Stimulated activated naive B cell treated with anti-CD40 and anti-IgM and Interleukin-4, amounts not matched to agents 10 μg/mL and 1 μg/mL and 100 μg/mL, for 72 hours (primary cell): ENCODE data around the gene GAS7.
"Not testable (repeated sequence)": the region's sequence is repeated elsewhere in the genome, so short reads cannot be mapped to it uniquely, and the experiment has no call there.

Experiments used
- ATAC-seq, 2 donors: fragments of 150-1000 bp; cut with Tn5 transposase; replicated peaks; 2 replicates each; pipeline ENCODE4 v1.10.0; 2021; ENCODE audit warnings: moderate library complexity in 1 of 2
- DNase-seq: peaks from one replicate; pipeline ENCODE4 v3.0.0; 2021
- H3K27ac Mint-ChIP-seq: one replicate; pipeline ENCODE4 v1.8.0; 2022; ENCODE audit warnings: mild to moderate bottlenecking, mixed read lengths
- H3K27me3 Mint-ChIP-seq, 2 donors: one replicate each; pipeline ENCODE4 v1.8.0; 2022; ENCODE audit warnings: mixed read lengths in 2 of 2
- H3K36me3 Mint-ChIP-seq, 2 donors: one replicate each; pipeline ENCODE4 v1.8.0; 2022; ENCODE audit warnings: mixed read lengths in 2 of 2, mild to moderate bottlenecking in 1 of 2
- H3K4me1 Mint-ChIP-seq, 2 donors: one replicate each; pipeline ENCODE4 v1.8.0; 2022; ENCODE audit warnings: mixed read lengths in 2 of 2, mild to moderate bottlenecking in 1 of 2
- H3K4me3 Mint-ChIP-seq, 2 donors: one replicate each; pipeline ENCODE4 v1.8.0; 2022; ENCODE audit warnings: mild to moderate bottlenecking in 2 of 2, mixed read lengths in 2 of 2, moderate library complexity in 1 of 2
- H3K9me3 Mint-ChIP-seq, 2 donors: one replicate each; pipeline ENCODE4 v1.8.0; 2022; ENCODE audit warnings: mixed read lengths in 2 of 2, mild to moderate bottlenecking in 1 of 2

The GAS7 gene

DNA sequence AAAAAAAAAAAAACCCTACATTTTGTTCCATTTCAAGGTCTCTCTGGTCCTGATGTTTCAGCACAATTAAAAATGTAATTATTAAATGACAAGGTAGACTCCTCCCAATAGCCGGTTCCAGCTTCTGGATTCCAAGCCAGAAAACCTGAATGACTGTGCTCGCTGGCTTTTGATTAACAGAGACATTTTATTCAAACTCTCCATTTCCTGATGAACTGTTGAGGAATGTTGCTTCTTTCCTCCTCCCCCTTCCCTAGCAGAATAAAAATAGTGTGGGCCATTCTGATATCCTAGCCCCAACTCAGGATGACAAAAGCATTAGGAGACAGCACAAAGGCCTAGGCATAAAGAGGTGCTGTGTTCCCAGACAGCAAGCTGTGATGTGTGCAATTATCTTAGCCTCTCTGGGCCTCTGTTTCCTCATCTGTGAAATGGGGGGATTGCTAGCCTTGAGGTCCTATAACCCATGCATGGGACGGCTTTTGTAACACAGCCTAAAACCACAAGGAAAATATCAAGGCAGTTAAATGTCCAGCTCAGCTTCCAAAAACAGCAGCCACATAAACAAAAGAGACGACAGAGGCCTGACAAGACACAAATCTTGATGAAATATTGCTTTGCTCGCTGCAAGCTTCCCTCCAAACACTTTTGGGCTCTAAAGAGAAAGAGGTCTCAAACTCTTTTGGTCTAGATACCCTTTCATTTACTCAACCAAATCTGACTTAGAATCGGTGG is 166.1 kb downstream of the GAS7 start:
- Mint-ChIP-seq H3K27ac (no peak overlapping the region), H3K4me3 (no peak overlapping the region), H3K27me3 (no peaks in the 10 kb centered on the region), H3K36me3 (peaks cover 11 to 12% of the 10 kb centered on the region in 2 donors), H3K4me1 (peaks cover 28 to 62% of the 10 kb centered on the region in 2 donors), H3K9me3 (no peaks in the 10 kb centered on the region)
- ATAC-seq = no peak
- DNase-seq = no peak

DNA sequence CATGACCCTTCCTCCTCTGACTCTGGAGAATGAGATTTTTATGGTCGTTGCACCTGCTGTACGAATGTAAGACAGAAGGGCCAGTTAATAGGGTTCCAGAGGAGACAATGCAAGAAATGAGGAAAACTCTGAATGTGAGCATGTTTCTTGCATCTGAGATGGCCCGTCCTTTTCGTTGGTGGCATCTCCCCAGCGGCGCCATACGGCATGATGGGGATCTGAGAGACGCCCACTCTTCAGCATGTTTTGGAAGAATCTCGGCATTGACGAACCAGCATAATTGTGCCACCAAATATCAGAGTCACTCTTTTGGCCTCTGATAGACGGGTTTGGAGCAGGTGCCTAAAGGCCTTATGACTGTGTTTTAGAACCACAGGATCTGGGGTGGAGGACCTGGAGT is 166.8 kb downstream of the GAS7 start:
- DNase-seq = no peak
- ATAC-seq = no peak
- Mint-ChIP-seq H3K27ac (no peak overlapping the region), H3K9me3 (no peaks in the 10 kb centered on the region), H3K27me3 (no peaks in the 10 kb centered on the region), H3K36me3 (peaks cover 9 to 14% of the 10 kb centered on the region in 2 donors), H3K4me1 (peaks cover 29 to 61% of the 10 kb centered on the region in 2 donors), H3K4me3 (no peak overlapping the region)

- Mint-ChIP-seq H3K27ac (no peak overlapping the region), H3K4me1 (peaks cover 29 to 62% of the 10 kb centered on the region in 2 donors), H3K9me3 (no peaks in the 10 kb centered on the region)
Observed at GRCh38 chr17:10031127-10031526, 167.3 kb downstream of the GAS7 start.

DNA sequence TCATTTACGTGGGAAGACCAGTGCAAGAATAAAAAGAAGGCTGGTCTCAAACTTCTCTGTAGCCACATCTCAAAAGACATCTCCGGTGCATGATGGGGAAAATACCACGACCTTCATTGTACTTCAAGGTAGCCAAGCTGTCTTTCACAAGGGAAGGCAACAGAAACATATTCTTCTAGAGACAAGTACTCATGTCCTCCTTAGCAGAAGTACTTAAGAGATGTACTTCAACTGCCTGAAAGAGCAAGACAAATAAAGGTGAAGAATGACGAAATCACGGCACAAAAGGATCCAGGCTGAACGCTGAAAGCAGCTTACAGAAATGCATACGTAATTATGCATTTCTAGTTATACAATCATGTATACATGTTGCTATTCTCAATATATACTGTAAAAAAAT is 169.3 kb downstream of the GAS7 start:
- Mint-ChIP-seq H3K36me3 (peaks cover 7 to 16% of the 10 kb centered on the region in 2 donors), H3K4me3 (no peak overlapping the region)

More at GRCh38 chr17:10031127-10031526, 167.3 kb downstream of the GAS7 start:
- DNase-seq (no peak), ATAC-seq (no peak)
- Mint-ChIP-seq H3K36me3 (peaks cover 8 to 14% of the 10 kb centered on the region in 2 donors), H3K27me3 (no peaks in the 10 kb centered on the region), H3K4me3 (no peak overlapping the region)

DNA sequence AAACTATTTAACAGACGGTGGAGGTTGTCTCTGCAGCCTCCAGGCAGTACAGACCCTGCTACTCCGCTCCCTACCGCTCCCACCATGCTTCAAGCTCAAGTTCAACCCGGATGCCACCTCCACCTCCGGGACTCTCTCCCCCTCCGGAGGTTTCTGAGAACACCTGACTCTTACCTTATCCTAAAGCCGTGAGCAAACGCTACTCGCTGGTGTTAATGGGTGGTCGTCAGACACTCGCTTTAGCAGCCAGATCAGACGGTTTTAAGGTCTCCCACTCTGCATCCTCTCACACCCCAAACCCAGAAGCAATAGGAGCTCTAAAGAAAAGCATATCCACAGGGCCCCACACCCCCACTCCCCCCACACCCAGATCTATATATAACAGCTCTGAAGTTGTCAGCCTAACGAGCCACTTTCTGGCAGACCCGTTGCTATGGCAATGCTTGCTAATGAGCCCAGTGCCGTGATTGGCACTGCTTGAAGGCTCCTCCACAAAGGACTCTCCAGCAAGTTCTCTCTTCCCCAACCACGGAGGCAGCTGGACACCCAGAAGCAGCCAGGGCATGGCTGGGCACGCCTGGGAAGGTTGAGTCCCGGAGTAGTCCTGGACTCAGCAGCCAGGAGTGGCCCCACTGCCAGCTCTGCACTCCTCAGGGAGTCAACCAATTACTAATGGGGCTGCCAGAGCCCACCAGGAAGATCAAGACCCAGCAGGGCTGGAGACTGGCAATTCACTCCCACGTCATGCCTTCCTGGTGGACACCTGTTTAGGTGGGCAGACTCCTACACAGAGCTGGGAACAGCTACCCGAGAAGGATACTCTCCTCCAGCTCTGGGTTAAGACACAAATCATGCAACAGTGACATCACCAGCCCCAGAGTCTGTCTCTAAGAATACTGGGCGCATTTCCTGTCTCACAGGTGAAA is 172.2 kb downstream of the GAS7 start:
- no peaks in the 10 kb centered on the region for H3K27me3 Mint-ChIP-seq
- peaks cover 13 to 17% of the 10 kb centered on the region in 2 donors for H3K36me3 Mint-ChIP-seq
- ATAC-seq (no peak), DNase-seq (no peak)
- peaks cover 11 to 40% of the 10 kb centered on the region in 2 donors for H3K4me1 Mint-ChIP-seq
- H3K27ac Mint-ChIP-seq = no peak overlapping the region
- H3K9me3 Mint-ChIP-seq = no peaks in the 10 kb centered on the region
- no peak overlapping the region for H3K4me3 Mint-ChIP-seq

More for the DNA sequence above, 169.3 kb downstream of the GAS7 start:
- Mint-ChIP-seq H3K9me3 (no peaks in the 10 kb centered on the region), H3K27me3 (no peaks in the 10 kb centered on the region), H3K27ac (no peak overlapping the region), H3K4me1 (peaks cover 19 to 50% of the 10 kb centered on the region in 2 donors)
- ATAC-seq = no peak
- DNase-seq = no peak

GRCh38 chr17:10025224-10025623 is 173.2 kb downstream of the GAS7 start:
- H3K27ac Mint-ChIP-seq = peak overlapping the region; percentile 7

DNA sequence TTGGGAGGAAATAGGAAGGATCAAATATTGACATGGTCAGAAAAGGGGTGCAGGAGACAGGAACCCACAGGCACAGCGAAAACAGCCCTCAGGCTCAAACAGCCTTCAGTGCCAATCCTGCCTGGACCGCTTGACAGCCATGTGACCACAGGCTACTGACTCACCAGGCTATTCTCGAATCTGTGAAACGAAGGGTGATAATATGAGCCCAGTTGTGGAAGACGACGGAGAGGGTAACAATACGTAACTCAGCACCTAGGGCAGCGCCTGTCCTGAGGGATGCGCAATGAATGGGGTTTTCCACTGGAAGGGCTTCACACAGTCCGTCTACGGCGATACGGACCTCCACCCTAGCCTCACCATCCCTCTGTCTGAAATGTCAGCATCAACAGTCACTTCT is 176.0 kb downstream of the GAS7 start:
- Mint-ChIP-seq H3K4me3 (no peak overlapping the region), H3K36me3 (peaks cover 7 to 11% of the 10 kb centered on the region in 2 donors), H3K4me1 (peaks cover 24 to 58% of the 10 kb centered on the region in 2 donors), H3K27me3 (no peaks in the 10 kb centered on the region), H3K27ac (no peak overlapping the region), H3K9me3 (no peaks in the 10 kb centered on the region)
- DNase-seq = no peak
- no peak for ATAC-seq

More at GRCh38 chr17:10025224-10025623, 173.2 kb downstream of the GAS7 start:
- ATAC-seq (no peak), DNase-seq (no peak)
- no peaks in the 10 kb centered on the region for H3K27me3 Mint-ChIP-seq
- no peaks in the 10 kb centered on the region for H3K9me3 Mint-ChIP-seq
- H3K4me1 Mint-ChIP-seq = peaks cover 11 to 46% of the 10 kb centered on the region in 2 donors
- peaks cover 13 to 17% of the 10 kb centered on the region in 2 donors for H3K36me3 Mint-ChIP-seq
- H3K4me3 Mint-ChIP-seq = no peak overlapping the region

GRCh38 chr17:10021272-10021984 is 177.0 kb downstream of the GAS7 start:
- no peak for ATAC-seq
- peaks cover 23 to 53% of the 10 kb centered on the region in 2 donors for H3K4me1 Mint-ChIP-seq
- peaks cover 7% of the 10 kb centered on the region in 2 donors for H3K36me3 Mint-ChIP-seq
- no peaks in the 10 kb centered on the region for H3K9me3 Mint-ChIP-seq
- H3K27ac Mint-ChIP-seq = peak overlapping the region; percentile 67
- H3K4me3 Mint-ChIP-seq = no peak overlapping the region
- H3K27me3 Mint-ChIP-seq = no peaks in the 10 kb centered on the region
- no peak for DNase-seq

- Mint-ChIP-seq H3K4me1 (peaks cover 31 to 56% of the 10 kb centered on the region in 2 donors), H3K9me3 (no peaks in the 10 kb centered on the region), H3K4me3 (peak overlapping the region in 1 of 2 donors; percentile 4), H3K27me3 (no peaks in the 10 kb centered on the region), H3K27ac (peak overlapping the region; percentile 59), H3K36me3 (peaks cover 5 to 7% of the 10 kb centered on the region in 2 donors)
- ATAC-seq (peak in 1 of 2 donors; percentile 35), DNase-seq (no peak)
Observed at GRCh38 chr17:10019941-10020451, 178.4 kb downstream of the GAS7 start.

- Mint-ChIP-seq H3K27ac (peak overlapping the region; percentile 79), H3K27me3 (no peaks in the 10 kb centered on the region), H3K9me3 (no peaks in the 10 kb centered on the region), H3K4me1 (peaks cover 43 to 71% of the 10 kb centered on the region in 2 donors), H3K4me3 (peak overlapping the region; percentile 74 to 78), H3K36me3 (peaks cover 5% of the 10 kb centered on the region in 2 donors)
- DNase-seq (peak; percentile 63), ATAC-seq (peak; percentile 91 to 92)
Observed at GRCh38 chr17:10018461-10018891, 179.9 kb downstream of the GAS7 start.

- H3K36me3 Mint-ChIP-seq, ATAC-seq, H3K4me3 Mint-ChIP-seq, H3K27me3 Mint-ChIP-seq, H3K9me3 Mint-ChIP-seq, H3K27ac Mint-ChIP-seq, DNase-seq: not testable (repeated sequence)
- H3K4me1 Mint-ChIP-seq = peaks cover 44 to 74% of the 10 kb centered on the region in 2 donors
Observed at GRCh38 chr17:10016958-10017570, 181.3 kb downstream of the GAS7 start.

DNA sequence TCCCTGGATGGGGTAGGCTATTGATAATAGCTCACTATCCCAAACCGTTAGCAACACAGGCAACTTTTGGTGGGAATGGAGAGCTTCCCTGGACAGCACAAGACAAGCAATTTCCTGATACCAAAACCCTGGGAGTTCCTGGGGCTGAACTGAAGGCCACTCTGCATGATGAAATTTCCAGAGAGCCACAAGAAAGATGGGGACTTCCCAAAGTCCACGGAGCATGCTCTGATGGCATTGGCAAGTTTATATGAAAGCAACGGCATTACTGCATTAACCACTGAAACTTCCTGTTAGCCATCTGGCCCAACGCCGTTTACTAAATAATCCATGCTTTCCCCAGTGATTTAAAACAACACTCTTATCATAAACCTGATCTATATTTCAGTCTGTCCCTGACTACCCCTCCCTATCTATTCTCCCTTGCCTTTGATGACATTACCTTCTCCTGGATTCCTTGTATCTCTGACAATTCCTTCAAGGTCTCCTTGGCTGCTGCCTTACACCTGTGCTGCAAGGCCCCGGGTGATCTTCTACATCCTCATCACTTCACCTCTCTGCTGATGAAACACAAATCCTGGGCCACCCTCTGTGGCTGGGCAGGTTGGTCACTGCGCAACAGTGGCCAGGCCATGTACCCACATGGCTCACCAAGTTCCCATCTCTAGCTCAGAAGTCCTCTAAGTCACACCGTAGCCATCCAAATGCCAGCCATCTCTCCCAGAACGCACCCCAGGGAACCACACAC is 184.9 kb downstream of the GAS7 start:
- no peaks in the 10 kb centered on the region for H3K27me3 Mint-ChIP-seq
- peak overlapping the region; percentile 57 to 64 for H3K4me3 Mint-ChIP-seq
- H3K27ac Mint-ChIP-seq = peak overlapping the region; percentile 88
- ATAC-seq (peak; percentile 83 to 86), DNase-seq (peak; percentile 55)
- H3K36me3 Mint-ChIP-seq = peaks cover 0 to 5% of the 10 kb centered on the region in 2 donors
- H3K9me3 Mint-ChIP-seq = no peaks in the 10 kb centered on the region
- peaks cover 28 to 51% of the 10 kb centered on the region in 2 donors for H3K4me1 Mint-ChIP-seq

DNA sequence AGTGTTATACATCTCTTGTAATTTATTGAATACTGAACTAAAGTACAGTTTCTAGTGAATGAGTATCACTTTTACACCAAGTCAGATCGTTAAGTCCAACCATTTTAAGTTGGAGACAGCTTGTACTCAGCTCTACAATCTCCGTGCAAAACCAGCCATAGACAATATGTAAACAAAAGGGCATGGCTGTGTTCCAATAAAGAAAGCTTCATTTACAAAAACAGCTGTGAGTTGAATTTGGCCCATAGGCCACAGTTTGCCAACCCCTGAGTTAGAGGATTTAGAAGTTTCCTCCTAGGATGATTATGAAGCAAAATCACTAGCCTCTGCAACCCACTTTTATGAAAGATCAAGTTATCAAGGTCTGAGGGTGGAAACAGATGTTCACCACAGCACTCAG is 187.7 kb downstream of the GAS7 start:
- Mint-ChIP-seq H3K27me3 (no peaks in the 10 kb centered on the region), H3K27ac (no peak overlapping the region), H3K9me3 (no peaks in the 10 kb centered on the region), H3K4me1 (peaks cover 22 to 37% of the 10 kb centered on the region in 2 donors), H3K4me3 (no peak overlapping the region), H3K36me3 (peaks cover under 1 to 4% of the 10 kb centered on the region in 2 donors)
- ATAC-seq (no peak), DNase-seq (no peak)
